ENCODE results near the gene PTPRD.

PTPRD gene

GRCh38 chr9:8489835-8490234 lies 2123.0 kb downstream of the PTPRD start:
- Histone ChIP-seq H3K9me3 (ENCODE audit: insufficient read depth, low read length) (no peaks in the 10 kb centered on the region), H3K4me2 (ENCODE audit: low read depth, low read length, poor library complexity, severe bottlenecking) (no peak overlapping the region), H4K20me1 (ENCODE audit: low read depth, low read length) (no peaks in the 10 kb centered on the region), H3K9ac (ENCODE audit: low read length) (no peak overlapping the region), H3K4me3 (ENCODE audit: insufficient read depth, low read length, poor library complexity, severe bottlenecking) (no peak overlapping the region), H3K36me3 (ENCODE audit: low read length) (no peaks in the 10 kb centered on the region), H3F3A (ENCODE audit: insufficient read depth) (no peaks in the 10 kb centered on the region), H2AFZ (ENCODE audit: low read depth, low read length, severe bottlenecking) (no peak overlapping the region), H3K27ac (ENCODE audit: low read depth, low read length) (no peak overlapping the region), H3K79me2 (ENCODE audit: insufficient read depth, low read length) (no peaks in the 10 kb centered on the region), H3K9me2 (replicated peaks; ENCODE audit: insufficient read depth, low read length) (no peaks in the 10 kb centered on the region), H3K27me3 (ENCODE audit: low read length) (no peaks in the 10 kb centered on the region)
- TF ChIP-seq, protein P1, sequence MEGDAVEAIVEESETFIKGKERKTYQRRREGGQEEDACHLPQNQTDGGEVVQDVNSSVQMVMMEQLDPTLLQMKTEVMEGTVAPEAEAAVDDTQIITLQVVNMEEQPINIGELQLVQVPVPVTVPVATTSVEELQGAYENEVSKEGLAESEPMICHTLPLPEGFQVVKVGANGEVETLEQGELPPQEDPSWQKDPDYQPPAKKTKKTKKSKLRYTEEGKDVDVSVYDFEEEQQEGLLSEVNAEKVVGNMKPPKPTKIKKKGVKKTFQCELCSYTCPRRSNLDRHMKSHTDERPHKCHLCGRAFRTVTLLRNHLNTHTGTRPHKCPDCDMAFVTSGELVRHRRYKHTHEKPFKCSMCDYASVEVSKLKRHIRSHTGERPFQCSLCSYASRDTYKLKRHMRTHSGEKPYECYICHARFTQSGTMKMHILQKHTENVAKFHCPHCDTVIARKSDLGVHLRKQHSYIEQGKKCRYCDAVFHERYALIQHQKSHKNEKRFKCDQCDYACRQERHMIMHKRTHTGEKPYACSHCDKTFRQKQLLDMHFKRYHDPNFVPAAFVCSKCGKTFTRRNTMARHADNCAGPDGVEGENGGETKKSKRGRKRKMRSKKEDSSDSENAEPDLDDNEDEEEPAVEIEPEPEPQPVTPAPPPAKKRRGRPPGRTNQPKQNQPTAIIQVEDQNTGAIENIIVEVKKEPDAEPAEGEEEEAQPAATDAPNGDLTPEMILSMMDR (IDR thresholded peaks at IDR 0.05; ENCODE audit: insufficient read depth, low read length, poor library complexity, severe bottlenecking): no peak
- no peak for TF ChIP-seq EZH2phosphoT487 (conservative IDR thresholded peaks at IDR 0.05; ENCODE audit: low read length)

DNA sequence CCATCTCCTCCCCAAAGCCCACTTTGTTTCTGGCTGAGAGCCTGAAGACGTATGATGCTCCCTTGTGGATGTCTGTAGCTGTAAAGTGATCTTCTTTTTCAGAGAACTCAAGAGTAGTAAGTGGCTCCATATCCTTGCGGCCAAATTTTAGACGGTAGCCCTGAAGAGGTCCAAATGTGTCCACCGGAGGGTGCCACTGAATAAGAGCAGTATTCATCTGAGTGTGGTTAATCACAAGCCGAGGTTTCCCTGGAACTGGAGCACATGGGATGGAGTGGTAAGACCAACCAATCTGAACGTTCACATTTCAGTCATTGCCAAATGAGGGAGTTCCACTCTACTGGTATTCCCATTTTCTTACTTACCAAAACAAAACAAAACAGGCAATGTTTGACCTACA lies 2126.7 kb downstream of the PTPRD start:
- no peaks in the 10 kb centered on the region for H3K79me2 ChIP-seq (ENCODE audit: insufficient read depth, low read length)
- H3K27me3 ChIP-seq (ENCODE audit: low read length): no peaks in the 10 kb centered on the region
- H3K4me2 ChIP-seq (ENCODE audit: low read depth, low read length, poor library complexity, severe bottlenecking): no peak overlapping the region
- no peak overlapping the region for H3K4me3 ChIP-seq (ENCODE audit: insufficient read depth, low read length, poor library complexity, severe bottlenecking)
- no peak overlapping the region for H3K9ac ChIP-seq (ENCODE audit: low read length)
- H3K27ac ChIP-seq (ENCODE audit: low read depth, low read length): no peak overlapping the region
- no peaks in the 10 kb centered on the region for H4K20me1 ChIP-seq (ENCODE audit: low read depth, low read length)
- H3F3A ChIP-seq (ENCODE audit: insufficient read depth): no peaks in the 10 kb centered on the region
- no peak overlapping the region for H2AFZ ChIP-seq (ENCODE audit: low read depth, low read length, severe bottlenecking)
- no peaks in the 10 kb centered on the region for H3K9me3 ChIP-seq (ENCODE audit: insufficient read depth, low read length)
- no peaks in the 10 kb centered on the region for H3K9me2 ChIP-seq (replicated peaks; ENCODE audit: insufficient read depth, low read length)
- no peak for TF ChIP-seq EZH2phosphoT487 (conservative IDR thresholded peaks at IDR 0.05; ENCODE audit: low read length)
- TF ChIP-seq, protein P1 (IDR thresholded peaks at IDR 0.05; ENCODE audit: insufficient read depth, low read length, poor library complexity, severe bottlenecking): no peak
- no peaks in the 10 kb centered on the region for H3K36me3 ChIP-seq (ENCODE audit: low read length)

GRCh38 chr9:8484597-8485191 lies 2128.1 kb downstream of the PTPRD start:
- Histone ChIP-seq H3K79me2 (ENCODE audit: insufficient read depth, low read length) (no peaks in the 10 kb centered on the region), H3K9me3 (ENCODE audit: insufficient read depth, low read length) (no peaks in the 10 kb centered on the region), H3K9ac (ENCODE audit: low read length) (no peak overlapping the region), H4K20me1 (ENCODE audit: low read depth, low read length) (no peaks in the 10 kb centered on the region), H3K4me3 (ENCODE audit: insufficient read depth, low read length, poor library complexity, severe bottlenecking) (no peak overlapping the region), H3K27ac (ENCODE audit: low read depth, low read length) (no peak overlapping the region), H3K36me3 (ENCODE audit: low read length) (no peaks in the 10 kb centered on the region), H3F3A (ENCODE audit: insufficient read depth) (no peaks in the 10 kb centered on the region), H3K9me2 (replicated peaks; ENCODE audit: insufficient read depth, low read length) (no peaks in the 10 kb centered on the region), H3K4me2 (ENCODE audit: low read depth, low read length, poor library complexity, severe bottlenecking) (no peak overlapping the region), H2AFZ (ENCODE audit: low read depth, low read length, severe bottlenecking) (no peak overlapping the region), H3K27me3 (ENCODE audit: low read length) (no peaks in the 10 kb centered on the region)
- TF ChIP-seq EZH2phosphoT487 (conservative IDR thresholded peaks at IDR 0.05; ENCODE audit: low read length): no peak
- TF ChIP-seq, protein P1 (IDR thresholded peaks at IDR 0.05; ENCODE audit: insufficient read depth, low read length, poor library complexity, severe bottlenecking): no peak
